Esophagus muscularis mucosa (tissue), 4 donors: Measurements from ENCODE around the gene PCNT.

Experiments
- CTCF ChIP-seq, 3 experiments: fragments of 200-600 bp in 2 of 3; fragments of 450-650 bp in 1 of 3; sonication (generic) in 2 of 3; IDR thresholded peaks; one replicate each; pipeline ENCODE4 v1.5.1; 2017 to 2019; ENCODE audit warnings: antibody characterized with exemption in 3 of 3, mild to moderate bottlenecking in 2 of 3, moderate library complexity in 1 of 3
- EP300 ChIP-seq: sonication (generic); formaldehyde crosslinking; IDR thresholded peaks from one replicate; pipeline ENCODE4 v1.6.1; 2017; ENCODE audit warnings: antibody characterized with exemption
- POLR2A ChIP-seq: fragments of 450-650 bp; IDR thresholded peaks from one replicate; pipeline ENCODE4 v1.6.1; 2017; ENCODE audit warnings: antibody characterized with exemption, moderate library complexity, mild to moderate bottlenecking, low read depth

- TF ChIP-seq POLR2A (no peak), CTCF (IDR thresholded peaks at IDR 0.05) (no peak), EP300 (no peak)
Observed at GRCh38 chr21:46384556-46384955, 60.6 kb downstream of the PCNT start.
